Panc1 (cell line): Measurements from ENCODE around the gene ZIC4. TPM values are rescaled to one million over a fixed set of nuclear protein-coding genes. Genes with fewer than 3 reads are reported as not detected.

Experiments
- ATAC-seq: fragments of 200-7000 bp; cut with Tn5 transposase; 2 replicates; pipeline ENCODE4 v1.9.1; 2020; ENCODE audit warnings: mild to moderate bottlenecking, moderate library complexity
- BruUV-seq: library from RNA; stranded (reverse); fragments of 400-500 nt; replicated peaks from 2 replicates; lab custom pipeline; 2021; lab: Mats Ljungman, UMichigan
- CTCF ChIA-PET: fragments of 300-600 bp; sonication (Branson Sonifier 250); formaldehyde crosslinking; loops from one replicate; lab custom pipeline; 2022; ENCODE audit warnings: antibody characterized with exemption; lab: Charles Lee
- POLR2A ChIA-PET: fragments of 300-600 bp; sonication (Branson Sonifier 250); formaldehyde crosslinking; loops from one replicate; lab custom pipeline; 2022; ENCODE audit warnings: antibody characterized with exemption; lab: Charles Lee
- DNase-seq: peaks from one replicate; pipeline ENCODE4 v3.0.0-alpha.2; 2010; ENCODE audit warnings: low read depth, low spot score
- H3K27ac ChIP-seq: 2 replicates; pipeline ENCODE4 v1.5.1; 2011; ENCODE audit warnings: mild to moderate bottlenecking, low read length, inconsistent platforms
- H3K27me3 ChIP-seq: fragments of 200-500 bp; sonication (Bioruptor generic); 2 replicates; pipeline ENCODE4 v1.6.0; 2014; ENCODE audit warnings: low read length, inconsistent platforms; ENCODE audit not compliant: control insufficient read depth, insufficient read depth
- H3K36me3 ChIP-seq: fragments of 200-500 bp; sonication (Bioruptor generic); 2 replicates; pipeline ENCODE4 v1.5.1; 2014; ENCODE audit warnings: inconsistent platforms, mild to moderate bottlenecking, low read length, moderate library complexity; ENCODE audit not compliant: control insufficient read depth, insufficient read depth
- H3K4me1 ChIP-seq: 2 replicates; pipeline ENCODE4 v1.5.1; 2011; ENCODE audit warnings: inconsistent platforms, mild to moderate bottlenecking, low read length, moderate library complexity; ENCODE audit not compliant: control insufficient read depth, insufficient read depth
- H3K4me3 ChIP-seq, 2 experiments: 2 replicates each; pipeline ENCODE4 v1.5.1; 2011 to 2012; ENCODE audit warnings: low read depth in 2 of 2, low read length in 2 of 2, mild to moderate bottlenecking in 2 of 2, inconsistent platforms in 1 of 2, moderate library complexity in 1 of 2
- H3K9me3 ChIP-seq: fragments of 200-500 bp; sonication (Bioruptor generic); 2 replicates; pipeline ENCODE4 v1.5.1; 2014; ENCODE audit warnings: low read depth, mild to moderate bottlenecking, inconsistent platforms, low read length, moderate library complexity; ENCODE audit not compliant: control insufficient read depth, insufficient read depth
- CTCF ChIP-seq: fragments of 450-650 bp; IDR thresholded peaks from 2 replicates; pipeline ENCODE4 v1.5.1; 2017; ENCODE audit warnings: mild to moderate bottlenecking
- POLR2AphosphoS5 ChIP-seq: IDR thresholded peaks from 2 replicates; pipeline ENCODE4 v1.6.1; 2012; ENCODE audit warnings: mild to moderate bottlenecking, low read depth, low read length, moderate library complexity
- REST ChIP-seq, 2 experiments: IDR thresholded peaks; 2 replicates each; pipeline ENCODE4 v1.6.1; 2011 to 2012; ENCODE audit warnings: low read depth in 2 of 2, control low read depth in 1 of 2, low read length in 1 of 2, mild to moderate bottlenecking in 1 of 2, moderate library complexity in 1 of 2; ENCODE audit not compliant: insufficient read depth in 1 of 2
- SIN3A ChIP-seq: IDR thresholded peaks from 2 replicates; pipeline ENCODE4 v1.6.1; 2012; ENCODE audit warnings: low read depth, mild to moderate bottlenecking, low read length, moderate library complexity, borderline replicate concordance; ENCODE audit not compliant: insufficient read depth
- TCF7L2 ChIP-seq: IDR thresholded peaks from 2 replicates; pipeline ENCODE4 v1.6.1; 2011; ENCODE audit warnings: mild to moderate bottlenecking, low read depth, low read length, inconsistent platforms
- in situ Hi-C: cut with HindIII; loops from 2 replicates; pipeline ENCODE4 v1.10.0; 2016; ENCODE audit warnings: low sequenced_read_pairs, low pct_unique_long_range_greater_than_20kb
- intact Hi-C: fragments of 100-400 bp; cut with micrococcal nuclease; formaldehyde crosslinking; loops from one replicate; pipeline ENCODE4 v1.10.0; 2022; ENCODE audit not compliant: unreplicated experiment
- total RNA-seq: library from RNA; stranded (reverse); gene quantifications from one replicate; pipeline ENCODE4 v1.2.1, GENCODE V29; 2021; ENCODE audit not compliant: unreplicated experiment

ZIC4 gene
- total RNA-seq, 1 experiment from 2014 or later: not detected

GRCh38 chr3:147358144-147358992 is 48.0 kb downstream of the ZIC4 start:
- CTCF ChIA-PET: no interaction called here
- Histone ChIP-seq H3K4me1 (no peaks in the 10 kb centered on the region), H3K4me3 (no peak overlapping the region), H3K36me3 (no peaks in the 10 kb centered on the region), H3K9me3 (no peaks in the 10 kb centered on the region), H3K27me3 (no peaks in the 10 kb centered on the region), H3K27ac (no peak overlapping the region)
- DNase-seq (no peak), ATAC-seq (no peak)
- TF ChIP-seq CTCF (no peak), REST (IDR thresholded peaks at IDR 0.05; ENCODE audit: insufficient read depth in 1 of 2, low read depth in 2 of 2, low read length in 1 of 2) (no peak), TCF7L2 (no peak), POLR2AphosphoS5 (no peak), SIN3A (no peak)
- intact Hi-C loops (no loop called here), in situ Hi-C loops (no loop called here)
- BruUV-seq: no TSS peak
- POLR2A ChIA-PET: no interaction called here

GRCh38 chr3:147356909-147357900 is 49.1 kb downstream of the ZIC4 start:
- H3K4me1 ChIP-seq: no peaks in the 10 kb centered on the region
- H3K36me3 ChIP-seq: no peaks in the 10 kb centered on the region
- DNase-seq (no peak), ATAC-seq (no peak)
- intact Hi-C loops: no loop called here
- no peak overlapping the region for H3K4me3 ChIP-seq
- ChIA-PET CTCF (interaction anchor here (0.6 kb wide), 1 partner anchor 149 kb away, joined by 3 read pairs; no protein-coding TSS in a partner anchor), POLR2A (no interaction called here)
- H3K9me3 ChIP-seq: no peaks in the 10 kb centered on the region
- in situ Hi-C loops: no loop called here
- no peak overlapping the region for H3K27ac ChIP-seq
- BruUV-seq: no TSS peak
- no peak for TF ChIP-seq REST (IDR thresholded peaks at IDR 0.05; ENCODE audit: insufficient read depth in 1 of 2, low read depth in 2 of 2, low read length in 1 of 2)
- no peak for TF ChIP-seq POLR2AphosphoS5
- no peak for TF ChIP-seq CTCF
- no peak for TF ChIP-seq SIN3A
- TF ChIP-seq TCF7L2: no peak
- H3K27me3 ChIP-seq: no peaks in the 10 kb centered on the region
